Measurements from ENCODE around the gene VNN1.
A peak's percentile ranks its signal among the peaks of the same experiment; 100 is the strongest.

Gene VNN1

DNA sequence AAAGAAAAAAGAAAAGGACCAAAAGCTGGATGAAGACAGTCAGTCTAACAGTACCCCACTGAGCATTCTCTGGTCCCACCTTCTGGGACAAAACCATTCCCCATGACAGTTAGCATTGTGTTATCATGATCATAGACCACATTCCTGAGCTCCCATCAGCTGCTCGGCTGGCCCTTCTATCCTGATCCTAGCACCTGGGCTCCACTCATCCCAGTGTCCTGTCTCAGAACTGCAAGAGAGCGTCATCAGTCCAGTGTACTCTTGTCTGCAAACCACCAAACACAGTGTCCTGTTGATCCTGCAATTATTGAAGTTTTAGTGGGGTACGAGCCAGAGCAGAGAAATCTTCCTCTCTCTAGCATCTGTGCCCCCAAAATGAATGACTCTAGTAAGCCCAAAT, 38.9 kb downstream of the VNN1 start:
- no peak overlapping the region for H3K4me3 ChIP-seq (ENCODE audit: low read depth, low read length)
- H3K27ac ChIP-seq (ENCODE audit: low read depth, low read length), result no peak overlapping the region
- H2AFZ ChIP-seq (ENCODE audit: low read length, unreplicated experiment), result no peak overlapping the region
- no peaks in the 10 kb centered on the region for H3K79me2 ChIP-seq (ENCODE audit: control insufficient read depth, insufficient read depth, low read length, unreplicated experiment)
- H3K36me3 ChIP-seq (ENCODE audit: insufficient read depth, low read length), result no peaks in the 10 kb centered on the region
- H3K27me3 ChIP-seq (ENCODE audit: insufficient read depth, low read length), result no peaks in the 10 kb centered on the region
- no peaks in the 10 kb centered on the region for H3K4me1 ChIP-seq (ENCODE audit: control insufficient read depth, insufficient read depth, low read length, unreplicated experiment)

DNA sequence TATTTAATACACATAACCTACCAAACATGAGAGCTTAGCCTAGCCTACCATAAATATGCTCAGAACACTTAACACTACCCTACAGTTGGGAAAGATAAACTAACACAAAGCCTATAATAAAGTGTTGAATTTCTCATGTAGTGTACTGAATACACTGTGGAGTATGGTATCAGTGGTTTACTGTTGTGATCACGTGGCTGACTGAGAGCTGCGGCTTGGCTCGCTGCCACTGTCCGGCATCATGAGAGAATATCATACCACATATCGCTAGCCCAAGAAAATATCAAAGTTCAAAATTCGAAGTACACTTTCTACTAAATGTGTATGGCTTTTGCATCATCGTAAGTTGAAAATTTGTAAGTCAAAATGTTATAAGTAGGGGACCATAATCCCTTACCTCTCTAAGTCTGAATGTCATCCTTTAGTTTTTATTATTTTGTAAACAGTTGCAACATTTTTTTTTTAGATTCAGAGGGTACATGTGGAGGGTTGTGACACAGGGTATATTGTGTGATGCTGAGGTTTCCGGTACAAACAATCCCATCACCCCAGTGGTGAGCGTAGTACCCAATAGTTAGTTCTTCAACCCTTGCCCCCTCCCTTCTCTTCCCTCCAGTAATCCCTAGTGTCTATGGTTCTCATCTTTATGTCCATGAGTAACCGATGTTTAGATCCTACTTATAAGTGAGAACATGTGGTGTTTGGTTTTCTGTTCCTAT, 40.3 kb downstream of the VNN1 start:
- Histone ChIP-seq H3K4me1 (ENCODE audit: control insufficient read depth, insufficient read depth, low read length, unreplicated experiment) (no peaks in the 10 kb centered on the region), H3K4me3 (ENCODE audit: low read depth, low read length) (no peak overlapping the region), H3K27me3 (ENCODE audit: insufficient read depth, low read length) (no peaks in the 10 kb centered on the region), H3K36me3 (ENCODE audit: insufficient read depth, low read length) (no peaks in the 10 kb centered on the region), H3K79me2 (ENCODE audit: control insufficient read depth, insufficient read depth, low read length, unreplicated experiment) (no peaks in the 10 kb centered on the region), H3K27ac (ENCODE audit: low read depth, low read length) (no peak overlapping the region), H2AFZ (ENCODE audit: low read length, unreplicated experiment) (no peak overlapping the region)

DNA sequence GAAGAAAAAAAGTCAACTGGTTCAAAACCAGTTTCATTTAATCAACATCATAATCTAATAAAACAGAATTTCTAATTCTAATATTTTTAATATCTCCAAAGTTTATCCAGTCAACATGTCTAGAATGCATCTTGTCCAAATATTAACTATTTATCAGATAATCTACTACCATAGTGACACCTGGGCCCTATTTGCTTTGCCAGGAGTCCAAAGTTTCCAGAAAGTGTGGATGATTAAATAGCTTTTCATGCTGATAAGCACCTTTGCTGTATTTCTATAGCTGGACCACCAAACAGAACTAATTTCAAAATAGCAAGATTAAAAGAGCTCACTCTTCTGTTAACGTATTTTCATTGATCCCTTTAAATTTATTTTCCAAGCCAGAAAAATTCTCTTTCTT, 42.6 kb downstream of the VNN1 start:
- no peaks in the 10 kb centered on the region for H3K27me3 ChIP-seq (ENCODE audit: insufficient read depth, low read length)

DNA sequence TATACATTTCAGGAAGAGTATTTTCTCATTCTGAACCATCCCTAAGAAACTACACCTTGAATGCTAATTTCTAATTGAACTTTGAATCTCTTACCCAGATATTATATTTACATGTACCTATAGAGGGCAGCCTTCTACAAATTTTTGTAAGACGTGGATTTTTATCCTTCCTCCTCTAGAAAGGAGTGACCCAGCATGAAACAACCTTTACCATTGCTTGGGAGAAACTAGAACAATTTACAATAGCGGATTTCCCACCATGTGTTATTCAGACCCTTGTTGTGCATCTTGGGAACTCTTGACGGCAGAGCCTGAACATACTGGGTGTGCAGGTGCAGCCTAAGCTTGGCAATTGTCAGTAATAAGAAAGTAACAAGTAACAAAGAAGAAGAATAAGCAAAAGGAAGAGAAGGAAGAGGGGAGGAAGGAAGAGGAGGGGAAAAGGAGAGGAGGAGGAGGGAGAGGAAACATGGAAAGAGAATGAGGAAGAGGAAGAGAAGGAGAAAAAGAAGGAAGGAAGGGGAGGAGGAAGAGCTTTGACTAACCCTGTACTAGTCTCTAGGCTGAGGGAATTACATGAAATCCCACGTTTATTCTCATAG, 44.1 kb downstream of the VNN1 start:
- H3K79me2 ChIP-seq (ENCODE audit: control insufficient read depth, insufficient read depth, low read length, unreplicated experiment), result no peaks in the 10 kb centered on the region
- H3K36me3 ChIP-seq (ENCODE audit: insufficient read depth, low read length), result no peaks in the 10 kb centered on the region
- H3K27ac ChIP-seq (ENCODE audit: low read depth, low read length), result no peak overlapping the region
- H3K4me3 ChIP-seq (ENCODE audit: low read depth, low read length), result no peak overlapping the region
- no peak overlapping the region for H2AFZ ChIP-seq (ENCODE audit: low read length, unreplicated experiment)
- no peaks in the 10 kb centered on the region for H3K27me3 ChIP-seq (ENCODE audit: insufficient read depth, low read length)
- no peaks in the 10 kb centered on the region for H3K4me1 ChIP-seq (ENCODE audit: control insufficient read depth, insufficient read depth, low read length, unreplicated experiment)

More for the DNA sequence above, 42.6 kb downstream of the VNN1 start:
- H3K36me3 ChIP-seq (ENCODE audit: insufficient read depth, low read length), result no peaks in the 10 kb centered on the region
- no peak overlapping the region for H3K27ac ChIP-seq (ENCODE audit: low read depth, low read length)
- H3K4me1 ChIP-seq (ENCODE audit: control insufficient read depth, insufficient read depth, low read length, unreplicated experiment), result no peaks in the 10 kb centered on the region
- no peaks in the 10 kb centered on the region for H3K79me2 ChIP-seq (ENCODE audit: control insufficient read depth, insufficient read depth, low read length, unreplicated experiment)
- H3K4me3 ChIP-seq (ENCODE audit: low read depth, low read length), result no peak overlapping the region
- H2AFZ ChIP-seq (ENCODE audit: low read length, unreplicated experiment), result no peak overlapping the region

DNA sequence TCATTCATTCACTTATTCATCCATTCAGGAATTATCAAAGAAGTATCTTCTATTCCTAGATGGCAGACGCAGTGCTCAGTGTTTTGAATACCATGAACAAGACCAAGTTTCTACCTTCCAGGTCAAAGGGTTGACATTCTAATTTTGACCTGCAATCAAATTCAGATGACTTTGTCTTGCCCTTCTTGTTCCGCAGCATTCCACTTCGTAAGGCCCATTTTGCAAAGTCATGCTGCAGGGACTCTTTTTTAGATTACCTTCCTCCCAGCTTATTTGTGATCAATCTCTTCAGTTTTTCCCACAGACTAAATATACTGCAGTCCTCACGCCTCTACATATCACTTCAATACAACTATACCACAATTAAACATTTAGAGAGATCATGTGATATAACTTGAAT, 47.7 kb downstream of the VNN1 start:
- Histone ChIP-seq H3K4me3 (ENCODE audit: low read depth, low read length) (no peak overlapping the region), H3K27ac (ENCODE audit: low read depth, low read length) (no peak overlapping the region), H3K36me3 (ENCODE audit: insufficient read depth, low read length) (no peaks in the 10 kb centered on the region), H3K27me3 (ENCODE audit: insufficient read depth, low read length) (no peaks in the 10 kb centered on the region), H3K79me2 (ENCODE audit: control insufficient read depth, insufficient read depth, low read length, unreplicated experiment) (no peaks in the 10 kb centered on the region), H2AFZ (ENCODE audit: low read length, unreplicated experiment) (no peak overlapping the region), H3K4me1 (ENCODE audit: control insufficient read depth, insufficient read depth, low read length, unreplicated experiment) (no peaks in the 10 kb centered on the region)

DNA sequence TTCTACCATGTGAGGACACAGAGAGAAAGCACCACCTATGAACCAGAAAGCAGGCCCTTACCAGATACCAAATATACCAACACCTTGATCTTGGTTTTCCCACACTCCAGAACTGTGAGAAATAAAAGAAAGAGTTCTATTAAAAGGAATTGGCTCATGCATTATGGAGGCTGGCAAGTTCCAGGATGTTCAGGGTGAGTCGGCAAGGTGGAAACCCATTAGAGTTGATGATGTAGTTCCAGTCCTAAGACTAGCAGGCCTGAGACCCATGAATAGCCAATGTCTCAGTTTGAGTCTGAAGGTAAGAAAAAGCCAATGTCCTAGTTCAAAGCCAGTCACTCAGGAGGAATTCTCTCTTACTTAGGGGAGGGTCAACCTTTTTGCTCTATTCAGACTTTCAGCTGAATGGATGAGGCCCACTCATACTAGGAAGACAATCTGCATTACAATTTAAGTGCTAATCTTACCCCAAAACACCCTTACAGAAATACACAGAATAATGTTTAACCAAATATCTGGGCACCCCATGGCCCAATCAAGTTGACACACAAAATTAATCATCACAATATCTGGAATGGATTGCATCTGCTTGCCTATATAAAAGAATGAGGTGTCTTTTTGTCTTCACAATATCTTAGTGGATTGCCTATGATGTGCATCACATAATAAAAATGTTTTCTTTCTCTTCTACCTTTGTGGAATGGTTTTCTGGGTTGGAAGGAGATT, 49.4 kb downstream of the VNN1 start:
- no peaks in the 10 kb centered on the region for H3K27me3 ChIP-seq (ENCODE audit: insufficient read depth, low read length)
- no peaks in the 10 kb centered on the region for H3K4me1 ChIP-seq (ENCODE audit: control insufficient read depth, insufficient read depth, low read length, unreplicated experiment)
- H3K79me2 ChIP-seq (ENCODE audit: control insufficient read depth, insufficient read depth, low read length, unreplicated experiment), result no peaks in the 10 kb centered on the region
- H3K27ac ChIP-seq (ENCODE audit: low read depth, low read length), result no peak overlapping the region
- no peak overlapping the region for H2AFZ ChIP-seq (ENCODE audit: low read length, unreplicated experiment)
- no peaks in the 10 kb centered on the region for H3K36me3 ChIP-seq (ENCODE audit: insufficient read depth, low read length)
- no peak overlapping the region for H3K4me3 ChIP-seq (ENCODE audit: low read depth, low read length)

DNA sequence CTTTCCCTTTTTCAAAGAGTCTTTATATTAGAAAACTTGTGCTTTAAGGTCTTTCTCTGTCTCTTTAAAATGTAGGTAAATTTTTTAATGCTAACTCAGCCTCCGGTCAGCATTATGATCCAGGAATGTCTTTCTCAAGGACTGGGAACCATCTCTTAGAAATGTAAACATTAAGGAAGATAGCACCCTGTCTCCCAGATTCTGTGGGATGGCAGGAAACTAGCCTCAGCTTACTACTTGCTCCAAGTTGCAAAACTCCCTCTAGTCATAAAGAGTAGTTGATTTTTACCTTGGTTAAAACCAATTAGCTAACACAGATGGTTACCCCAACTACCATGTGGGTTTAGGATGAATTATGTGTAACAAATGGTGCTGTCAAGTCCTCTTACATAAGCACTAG, 50.2 kb downstream of the VNN1 start:
- Histone ChIP-seq H3K27ac (ENCODE audit: low read depth, low read length) (no peak overlapping the region), H3K36me3 (ENCODE audit: insufficient read depth, low read length) (no peaks in the 10 kb centered on the region), H3K79me2 (ENCODE audit: control insufficient read depth, insufficient read depth, low read length, unreplicated experiment) (no peaks in the 10 kb centered on the region), H3K4me1 (ENCODE audit: control insufficient read depth, insufficient read depth, low read length, unreplicated experiment) (no peaks in the 10 kb centered on the region), H3K4me3 (ENCODE audit: low read depth, low read length) (no peak overlapping the region), H2AFZ (ENCODE audit: low read length, unreplicated experiment) (no peak overlapping the region), H3K27me3 (ENCODE audit: insufficient read depth, low read length) (no peaks in the 10 kb centered on the region)

DNA sequence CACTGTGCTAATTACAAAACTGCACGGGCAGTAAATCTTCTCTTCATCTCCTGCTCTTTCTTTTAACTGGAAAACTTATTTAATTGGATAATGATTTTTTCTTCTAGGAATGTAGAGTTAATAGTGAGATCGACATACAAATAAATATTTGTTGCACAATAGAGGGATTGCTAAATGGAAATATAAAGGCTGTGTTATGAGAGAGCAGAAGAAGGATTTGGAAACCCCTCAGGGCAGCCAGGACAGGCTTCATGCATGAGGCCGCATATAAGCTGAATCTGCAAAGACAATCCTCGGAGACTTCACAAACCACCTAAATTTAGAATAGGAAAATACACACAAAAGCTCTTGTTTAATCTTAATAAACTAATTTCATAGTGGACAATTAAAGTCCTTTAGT, 51.9 kb downstream of the VNN1 start:
- Histone ChIP-seq H3K36me3 (ENCODE audit: insufficient read depth, low read length) (no peaks in the 10 kb centered on the region), H3K4me3 (ENCODE audit: low read depth, low read length) (no peak overlapping the region), H3K27me3 (ENCODE audit: insufficient read depth, low read length) (no peaks in the 10 kb centered on the region), H2AFZ (ENCODE audit: low read length, unreplicated experiment) (no peak overlapping the region), H3K79me2 (ENCODE audit: control insufficient read depth, insufficient read depth, low read length, unreplicated experiment) (no peaks in the 10 kb centered on the region), H3K27ac (ENCODE audit: low read depth, low read length) (no peak overlapping the region), H3K4me1 (ENCODE audit: control insufficient read depth, insufficient read depth, low read length, unreplicated experiment) (no peaks in the 10 kb centered on the region)

DNA sequence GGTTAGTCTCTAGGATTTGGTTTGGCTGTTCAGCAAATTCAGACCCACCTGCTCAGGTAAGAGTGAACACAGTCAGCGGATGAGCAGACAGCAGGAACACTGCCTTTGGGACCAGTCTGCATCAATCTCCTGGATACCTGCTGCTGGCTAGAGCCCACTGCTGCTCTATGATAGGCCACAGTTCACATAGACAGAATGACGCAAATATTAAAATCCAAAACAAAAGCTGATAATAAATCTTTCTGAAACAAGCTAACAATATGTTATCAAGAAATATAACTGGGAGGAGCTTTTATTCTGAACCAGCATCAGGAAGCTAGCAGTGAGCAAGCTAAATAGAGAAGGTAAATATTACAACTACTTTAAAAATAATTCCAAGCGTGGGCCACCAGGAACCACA, 54.8 kb downstream of the VNN1 start, which contains the start of gene TAAR1:
Gene TAAR1 (minus strand): TSS at position 101 of the 400 bp plus-strand sequence. CDS start 13,179 bp downstream, outside the sequence.
- H3K36me3 ChIP-seq (ENCODE audit: insufficient read depth, low read length), result no peaks in the 10 kb centered on the region
- H2AFZ ChIP-seq (ENCODE audit: low read length, unreplicated experiment), result peak within 1 kb of the TSS; percentile 3
- H3K27ac ChIP-seq (ENCODE audit: low read depth, low read length), result no peak within 1 kb of the TSS
- H3K4me1 ChIP-seq (ENCODE audit: control insufficient read depth, insufficient read depth, low read length, unreplicated experiment), result no peaks in the 10 kb centered on the region
- peaks cover 7% of the 10 kb centered on the region for H3K27me3 ChIP-seq (ENCODE audit: insufficient read depth, low read length)
- no peak within 1 kb of the TSS for H3K4me3 ChIP-seq (ENCODE audit: low read depth, low read length)
- no peaks in the 10 kb centered on the region for H3K79me2 ChIP-seq (ENCODE audit: control insufficient read depth, insufficient read depth, low read length, unreplicated experiment)

DNA sequence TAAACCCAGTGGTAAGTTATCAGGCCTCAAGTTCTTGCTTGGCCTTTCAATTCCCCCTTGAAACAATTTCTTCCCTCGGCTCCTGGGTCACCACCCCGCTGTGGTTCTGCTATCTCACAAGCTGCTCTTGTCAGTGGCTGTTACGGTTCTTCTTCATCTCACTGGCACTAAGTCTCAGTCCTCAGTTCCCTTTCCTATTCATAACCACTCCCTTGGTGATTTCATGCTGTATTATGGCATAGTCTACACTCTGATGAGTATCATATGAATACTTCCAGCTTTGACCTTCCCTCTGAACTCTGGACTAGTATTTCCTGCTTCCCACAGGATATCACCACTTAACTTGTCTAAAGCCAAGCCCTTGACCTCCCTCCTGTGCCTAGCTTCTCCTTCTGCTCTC, 62.8 kb downstream of the VNN1 start:
- Histone ChIP-seq H3K36me3 (ENCODE audit: insufficient read depth, low read length) (no peaks in the 10 kb centered on the region), H3K4me3 (ENCODE audit: low read depth, low read length) (no peak overlapping the region), H2AFZ (ENCODE audit: low read length, unreplicated experiment) (no peak overlapping the region), H3K27ac (ENCODE audit: low read depth, low read length) (no peak overlapping the region), H3K79me2 (ENCODE audit: control insufficient read depth, insufficient read depth, low read length, unreplicated experiment) (no peaks in the 10 kb centered on the region), H3K4me1 (ENCODE audit: control insufficient read depth, insufficient read depth, low read length, unreplicated experiment) (no peaks in the 10 kb centered on the region), H3K27me3 (ENCODE audit: insufficient read depth, low read length) (peaks cover 16% of the 10 kb centered on the region)

DNA sequence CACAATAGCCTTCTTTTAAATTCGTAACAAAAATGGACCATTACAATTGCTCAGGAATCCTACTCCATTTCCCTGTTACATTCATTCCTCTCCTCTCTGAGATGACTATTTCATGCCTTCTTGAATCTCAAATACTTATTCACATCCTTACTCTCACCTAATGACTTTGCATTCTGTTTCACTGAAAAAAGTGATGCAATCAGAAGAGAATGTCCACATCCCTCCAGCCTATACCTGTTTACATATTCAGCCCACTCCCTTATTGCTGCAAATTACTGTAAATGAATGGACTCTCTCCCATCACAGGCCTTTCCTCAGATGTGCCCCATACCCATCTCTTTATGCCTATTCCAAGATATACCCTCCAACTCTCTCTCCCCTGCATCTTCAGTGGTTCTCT, 63.4 kb downstream of the VNN1 start:
- H3K4me3 ChIP-seq (ENCODE audit: low read depth, low read length), result no peak overlapping the region
- H3K27me3 ChIP-seq (ENCODE audit: insufficient read depth, low read length), result peaks cover 16% of the 10 kb centered on the region
- no peak overlapping the region for H2AFZ ChIP-seq (ENCODE audit: low read length, unreplicated experiment)

More for the DNA sequence above, 63.4 kb downstream of the VNN1 start:
- Histone ChIP-seq H3K36me3 (ENCODE audit: insufficient read depth, low read length) (no peaks in the 10 kb centered on the region), H3K79me2 (ENCODE audit: control insufficient read depth, insufficient read depth, low read length, unreplicated experiment) (no peaks in the 10 kb centered on the region), H3K27ac (ENCODE audit: low read depth, low read length) (no peak overlapping the region), H3K4me1 (ENCODE audit: control insufficient read depth, insufficient read depth, low read length, unreplicated experiment) (no peaks in the 10 kb centered on the region)

All from ACC112 (cell line).